HG03469 (cell line): ENCODE measurements around the gene COLEC12.

Source experiments
- ATAC-seq: cut with Tn5 transposase; IDR thresholded peaks from one replicate; pipeline ENCODE4 v1.9.1; 2021; ENCODE audit warnings: mild to moderate bottlenecking, moderate library complexity, moderate number of reproducible peaks; ENCODE audit not compliant: unreplicated experiment

The COLEC12 gene

DNA sequence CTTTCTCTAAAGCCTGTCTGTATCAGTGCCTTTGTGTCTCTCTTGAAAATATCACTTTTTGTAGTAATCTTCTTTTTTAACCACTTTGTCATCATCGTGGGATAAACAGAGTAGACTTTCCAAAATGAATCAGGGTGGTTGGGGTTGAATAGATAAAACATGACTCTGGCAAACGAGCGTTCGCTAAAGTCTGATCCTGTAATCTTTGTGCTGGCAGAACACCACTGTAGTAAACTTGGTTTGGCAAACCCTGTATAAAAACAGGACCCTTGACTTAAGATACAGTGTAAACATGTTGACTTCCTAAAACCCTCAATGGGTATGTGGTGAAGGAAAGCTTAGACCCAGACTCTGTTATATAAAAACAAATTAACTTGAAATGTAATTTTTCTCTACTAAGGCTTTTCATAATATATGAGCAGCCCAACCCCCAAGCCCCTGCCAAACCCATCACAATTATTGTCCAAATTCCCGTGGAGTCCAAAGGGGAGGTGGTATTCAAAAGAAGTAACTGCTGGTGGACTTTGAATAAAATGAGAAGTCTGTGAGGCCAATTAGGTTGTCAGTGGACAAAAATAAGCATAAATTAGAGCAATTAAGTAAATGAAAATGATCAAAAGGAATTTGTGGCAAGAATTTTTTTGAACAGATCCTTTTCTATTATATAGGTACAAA is 52.2 kb downstream of the COLEC12 start:
- ATAC-seq, result no peak

DNA sequence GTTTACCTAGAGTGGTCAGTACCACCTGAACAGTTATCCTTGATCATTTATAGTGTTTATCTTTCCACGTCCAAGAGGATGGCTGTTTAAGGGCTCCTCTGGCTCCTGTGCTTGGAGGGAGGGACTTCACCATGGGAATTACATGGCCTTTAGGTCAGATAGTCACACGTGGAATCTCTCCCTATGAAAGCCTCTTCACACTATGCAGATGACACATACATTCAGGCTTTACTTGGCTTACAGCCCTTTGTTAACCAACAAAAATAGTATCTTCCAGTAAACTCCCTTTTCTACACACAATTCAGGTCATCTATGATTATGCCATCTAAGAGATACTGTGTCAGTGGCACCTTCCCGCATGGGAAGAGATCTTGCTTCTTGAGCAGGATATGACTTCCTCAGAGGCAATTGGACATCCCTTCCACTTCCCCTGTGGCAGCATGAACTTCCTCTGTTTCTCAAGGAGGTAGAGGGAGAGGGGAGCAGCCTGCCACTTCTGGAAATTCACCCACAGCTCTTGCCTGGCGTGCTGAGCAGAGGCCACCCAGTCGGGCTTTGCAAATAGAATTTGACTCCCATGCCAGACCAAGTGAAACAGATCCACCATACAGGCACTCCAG is 53.5 kb downstream of the COLEC12 start:
- ATAC-seq, result no peak

DNA sequence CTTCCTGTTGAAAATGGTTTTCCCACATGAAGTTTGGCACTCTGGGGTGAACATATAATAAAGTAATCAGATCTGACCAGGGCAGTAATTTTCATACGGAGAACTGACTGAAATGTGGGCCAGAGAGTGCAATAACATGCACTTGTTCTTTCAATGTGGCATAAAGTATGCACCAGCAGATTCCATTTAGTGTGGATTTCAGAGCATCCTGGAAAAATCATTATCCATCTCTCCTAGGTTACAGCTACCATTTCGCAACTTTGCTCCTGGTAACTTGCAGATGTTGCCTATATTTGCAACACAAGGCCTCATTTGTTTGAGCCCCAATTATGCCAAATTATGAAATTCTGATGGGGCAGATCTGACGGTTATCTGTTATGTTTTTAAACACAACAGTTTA is 55.4 kb downstream of the COLEC12 start:
- no peak for ATAC-seq

DNA sequence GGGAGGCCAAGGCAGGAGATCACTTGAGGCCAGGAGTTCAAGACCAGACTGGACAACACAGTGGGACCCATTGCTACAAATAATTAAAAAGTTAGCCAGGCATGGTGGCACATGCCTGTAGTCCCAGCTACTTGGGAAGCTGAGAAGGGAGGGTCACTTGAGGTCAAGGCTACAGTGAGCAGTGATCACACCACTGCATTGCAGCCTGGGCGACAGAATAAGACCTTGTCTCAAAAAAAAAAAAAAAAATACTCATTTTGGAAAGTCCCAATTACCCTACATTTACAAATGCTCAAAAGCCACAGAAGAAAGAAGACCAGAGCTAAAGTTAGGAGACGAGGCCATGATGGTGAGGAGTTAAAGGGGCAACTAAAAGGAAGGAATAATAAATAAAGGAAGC is 61.9 kb downstream of the COLEC12 start:
- ATAC-seq, result no peak

DNA sequence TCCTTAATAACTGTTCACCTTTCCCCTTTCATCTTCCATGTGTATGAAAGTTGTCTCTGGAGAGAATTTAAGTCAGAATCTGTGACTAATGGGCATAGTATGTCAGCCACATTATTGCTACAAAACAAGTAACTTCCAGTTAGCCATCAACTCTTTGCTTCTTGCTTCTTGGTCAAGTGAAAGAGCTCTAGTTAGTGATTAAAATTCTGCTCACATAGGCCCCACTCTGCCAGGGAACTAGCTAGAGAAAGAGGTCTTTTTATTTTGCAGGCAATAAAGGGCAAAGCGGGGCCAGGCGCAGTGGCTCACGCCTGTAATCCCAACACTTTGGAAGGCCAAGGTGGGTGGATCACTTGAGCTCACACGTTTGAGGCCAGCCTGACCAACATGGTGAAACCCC is 64.6 kb downstream of the COLEC12 start:
- no peak for ATAC-seq

DNA sequence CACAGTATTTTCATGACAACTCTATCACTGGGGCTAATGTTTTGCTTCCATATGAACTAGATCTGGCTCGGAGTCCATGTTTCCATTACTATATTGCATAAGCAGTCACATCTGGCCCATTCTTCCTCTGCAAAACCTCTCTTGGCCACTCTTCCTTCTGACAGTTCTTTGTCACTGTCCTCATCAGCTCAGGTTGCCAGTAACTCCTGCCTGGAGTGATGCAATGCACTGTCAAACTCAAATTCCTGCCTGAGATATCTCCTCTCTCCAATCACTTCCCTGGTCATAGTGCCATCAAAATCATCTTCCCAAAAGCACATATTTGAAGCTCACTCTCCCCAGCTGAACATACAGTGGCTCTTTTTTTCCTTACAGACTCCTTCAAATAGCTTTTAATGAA is 66.1 kb downstream of the COLEC12 start:
- no peak for ATAC-seq

DNA sequence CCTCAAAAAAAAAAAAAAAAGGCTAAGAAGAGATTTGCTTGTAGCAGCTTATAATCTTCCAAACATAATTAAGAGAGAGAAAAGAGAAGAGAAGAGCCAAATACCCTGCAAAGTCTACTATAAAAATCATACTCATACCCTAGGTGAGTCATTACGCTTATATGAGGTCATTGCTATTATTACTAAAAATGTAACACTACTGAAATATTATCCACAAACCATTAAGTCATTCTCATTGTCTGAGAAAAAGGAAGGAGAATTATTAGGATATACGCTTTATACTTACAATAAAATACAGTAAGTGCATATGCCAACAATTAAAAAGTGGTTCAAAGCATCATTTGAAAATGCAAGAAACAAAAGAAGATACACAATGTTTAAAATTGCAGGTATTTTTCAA is 66.5 kb downstream of the COLEC12 start:
- no peak for ATAC-seq

DNA sequence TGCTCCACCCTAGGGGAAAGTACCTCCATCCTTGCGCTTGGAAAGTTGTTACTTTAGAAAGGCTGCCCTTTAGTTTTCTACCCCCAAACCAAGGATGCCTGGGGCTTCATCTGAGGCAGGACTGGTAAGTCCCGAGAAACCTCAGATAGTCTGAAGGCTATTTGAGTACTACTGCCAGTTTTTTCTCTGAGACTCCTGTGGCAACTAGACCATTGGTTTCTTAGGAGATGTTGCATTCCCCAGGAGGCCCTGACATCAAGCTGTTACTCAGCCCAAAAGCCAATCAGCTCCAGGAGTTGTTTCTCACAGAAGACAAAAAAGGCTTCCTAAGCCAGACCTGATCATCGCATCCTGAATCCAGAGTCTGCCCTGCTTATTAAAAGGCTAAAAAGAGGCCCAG is 67.2 kb downstream of the COLEC12 start:
- ATAC-seq, result no peak

DNA sequence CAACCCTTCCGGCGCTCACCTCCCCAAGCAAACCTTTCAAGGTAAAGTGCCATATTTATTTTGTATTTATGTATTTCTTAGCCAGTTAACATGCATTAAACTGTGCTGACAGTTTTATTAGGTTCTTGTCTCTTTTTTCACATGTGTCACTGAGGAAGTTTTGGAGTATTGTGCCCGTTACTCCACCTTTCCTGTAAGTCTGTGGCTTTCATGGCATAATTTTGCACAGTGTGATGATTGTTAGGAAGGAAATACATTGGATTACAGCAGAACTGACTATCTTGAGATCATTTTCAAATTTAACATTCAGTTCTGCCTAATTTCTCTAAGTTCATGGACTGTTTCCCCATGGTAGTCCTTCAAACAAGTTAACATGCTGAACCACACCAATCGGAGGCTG is 67.7 kb downstream of the COLEC12 start:
- no peak for ATAC-seq

DNA sequence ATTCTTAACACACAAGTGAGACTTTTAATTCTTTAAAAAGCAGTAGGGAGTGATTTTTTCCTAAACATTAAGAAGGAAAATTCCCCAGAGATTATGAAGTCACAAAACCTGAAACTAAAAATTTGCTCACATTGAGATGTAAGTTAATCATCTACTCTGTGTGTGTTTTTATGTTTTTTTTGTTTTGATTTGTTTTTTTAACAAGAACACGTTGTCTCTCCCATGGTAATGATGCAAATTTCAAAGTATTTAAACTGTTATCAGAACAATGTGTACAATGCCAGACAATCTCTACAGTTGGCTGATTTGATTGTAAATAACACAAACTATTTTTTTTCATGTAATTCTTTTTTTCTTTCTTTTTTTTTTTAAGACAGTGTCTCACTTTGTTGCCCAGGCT is 71.5 kb downstream of the COLEC12 start:
- no peak for ATAC-seq

DNA sequence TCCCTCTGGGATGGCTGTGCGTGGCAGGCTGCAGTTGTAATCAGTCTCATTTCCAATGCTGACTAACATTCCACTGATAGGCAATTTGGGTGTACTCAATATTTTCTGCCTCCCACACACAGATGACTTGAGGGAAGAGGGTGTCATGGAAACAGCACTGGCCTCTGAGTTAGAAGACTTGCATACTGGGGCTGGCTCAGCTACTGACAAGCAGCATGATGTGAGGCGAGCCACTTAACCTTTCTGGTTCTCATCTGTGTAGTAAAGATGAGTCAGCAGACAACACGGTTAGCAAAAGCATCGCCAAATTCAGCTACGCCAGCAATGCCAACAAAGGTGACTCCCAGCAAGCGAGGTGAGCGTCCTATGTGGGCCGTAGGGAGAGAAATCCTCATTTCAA is 73.5 kb downstream of the COLEC12 start:
- no peak for ATAC-seq

DNA sequence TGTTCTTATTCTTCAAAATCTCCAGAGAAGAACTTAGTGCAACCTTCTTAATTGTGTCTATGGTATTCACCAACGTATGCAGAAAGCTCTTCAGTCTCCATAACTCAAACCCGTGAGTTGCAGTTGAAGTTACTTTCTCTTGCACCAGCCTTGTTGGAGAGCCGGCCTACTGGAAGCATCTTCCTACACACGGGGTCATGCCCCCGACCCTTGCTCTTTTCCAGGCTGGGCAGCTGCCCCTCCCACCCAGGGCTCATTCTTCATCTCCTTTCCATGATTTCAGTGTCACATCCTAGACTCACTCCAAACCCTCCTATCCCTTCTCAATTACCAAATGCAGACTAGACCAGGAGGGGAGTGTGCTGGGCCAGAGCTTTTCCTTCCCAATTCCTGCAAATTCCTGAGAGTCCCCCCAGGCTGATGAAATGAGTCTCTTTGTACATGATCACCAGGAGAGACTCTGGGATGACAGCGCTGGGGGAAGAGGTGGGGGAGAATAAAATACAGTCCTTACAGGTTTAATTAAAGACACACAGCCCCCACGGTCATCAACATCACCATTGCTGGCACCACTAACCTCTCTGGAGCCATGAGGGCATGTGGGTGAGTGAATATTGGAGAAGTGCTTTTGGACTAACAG is 75.3 kb downstream of the COLEC12 start:
- ATAC-seq, result no peak

DNA sequence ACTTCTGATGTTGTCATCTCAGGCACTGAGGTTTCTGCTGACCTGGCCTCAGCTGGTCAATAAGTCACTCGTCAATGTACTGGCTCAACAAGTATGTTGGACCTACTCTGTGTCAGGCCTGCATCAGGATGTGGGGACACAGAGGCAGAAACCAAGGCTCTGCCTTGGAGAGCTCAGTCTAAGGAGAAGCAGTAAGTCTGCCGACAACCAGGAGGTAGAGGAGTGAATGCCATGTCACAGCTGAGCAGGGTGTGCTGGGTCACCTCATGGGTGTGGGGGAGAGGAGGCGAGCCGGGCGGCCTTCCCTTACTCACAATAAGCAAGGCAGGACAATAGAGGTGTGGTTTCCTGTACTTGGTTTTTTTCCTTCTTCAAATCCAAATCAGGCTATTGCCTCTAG is 75.8 kb downstream of the COLEC12 start:
- no peak for ATAC-seq

DNA sequence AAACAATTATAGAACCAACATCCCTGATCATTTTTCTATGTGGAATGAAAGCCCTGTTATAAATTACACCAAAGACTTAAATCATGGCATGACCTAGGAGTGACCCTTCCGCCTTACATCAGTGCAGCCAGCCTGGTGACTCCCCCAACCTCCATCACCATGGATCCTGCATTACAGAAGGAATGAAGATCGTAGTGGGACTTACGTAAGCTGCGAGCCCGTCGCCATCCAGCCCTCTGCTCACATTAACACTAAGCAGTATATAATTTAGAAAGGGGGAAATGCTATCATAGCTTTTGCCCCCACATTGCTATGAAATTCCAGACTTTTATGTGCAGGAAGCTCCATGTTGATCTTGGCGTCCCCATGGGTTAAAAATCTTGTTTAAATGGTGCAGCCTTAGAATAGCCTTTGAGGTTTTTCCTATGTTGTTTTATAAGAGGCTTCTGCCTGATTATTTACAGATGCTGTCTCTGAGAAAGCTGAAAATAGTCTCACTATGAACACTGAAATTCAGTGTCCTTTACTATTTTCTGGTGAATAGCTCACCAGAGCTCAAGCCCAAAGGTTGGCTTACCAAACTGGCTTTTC is 76.3 kb downstream of the COLEC12 start:
- no peak for ATAC-seq

DNA sequence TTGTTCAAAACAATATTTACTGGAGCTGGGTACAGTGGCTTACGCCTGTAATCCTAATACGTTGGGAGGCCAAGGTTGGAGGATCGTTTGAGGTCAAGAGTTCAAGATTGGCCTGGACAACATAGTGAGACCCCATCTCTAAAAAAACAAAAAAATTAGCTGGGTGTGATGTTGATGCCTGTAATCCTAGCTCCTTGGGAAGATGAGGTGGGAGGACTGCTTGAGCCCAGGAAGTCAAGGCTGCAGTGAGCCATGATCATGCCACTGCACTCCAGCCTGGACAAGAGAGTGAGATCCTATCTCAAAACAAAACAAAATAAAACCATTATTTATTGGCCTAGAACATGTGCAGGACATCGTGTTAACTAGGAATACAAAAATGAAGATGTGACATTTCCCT is 77.5 kb downstream of the COLEC12 start:
- no peak for ATAC-seq

DNA sequence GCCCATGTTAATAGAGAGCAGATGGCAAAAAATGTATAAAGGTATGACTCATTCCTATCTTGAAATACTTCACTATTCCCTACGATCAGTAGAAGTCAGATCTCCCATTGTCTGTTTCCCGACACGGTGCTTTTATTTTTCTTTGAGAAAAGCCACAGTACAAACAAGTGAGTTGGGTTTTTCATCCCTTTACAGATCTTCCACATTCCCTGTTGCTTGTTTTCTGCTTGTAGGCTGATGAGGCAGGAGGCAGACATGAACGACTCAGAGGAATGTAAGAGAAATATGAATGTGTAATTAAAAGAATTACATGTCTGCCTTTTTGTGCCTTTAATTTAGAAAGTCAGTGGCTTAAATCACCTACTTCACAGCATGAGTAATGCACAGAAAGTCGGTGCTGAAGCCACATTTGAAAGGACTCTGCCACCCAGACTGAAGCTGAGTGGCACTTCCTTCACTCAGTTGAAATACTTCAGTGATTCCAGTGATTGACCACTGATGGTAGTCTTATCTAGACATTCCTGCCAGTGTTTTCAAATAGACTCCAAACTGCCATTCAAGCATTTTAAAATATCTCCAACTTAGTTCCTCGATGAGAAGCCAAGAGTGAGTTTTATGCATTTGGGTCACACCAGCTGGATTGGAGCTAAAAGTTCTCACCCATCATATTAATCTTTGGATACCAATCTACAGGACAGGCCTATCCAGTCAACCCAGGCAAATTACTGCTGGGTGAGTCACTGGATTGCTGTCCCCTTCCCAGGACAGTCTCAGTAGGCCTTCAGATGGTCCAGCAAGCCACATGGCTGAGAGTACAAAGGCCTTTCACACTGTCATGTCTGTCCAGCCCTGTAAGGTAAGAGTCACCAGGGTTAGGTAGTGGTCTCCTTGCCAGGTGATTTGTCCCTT is 79.0 kb downstream of the COLEC12 start:
- no peak for ATAC-seq

DNA sequence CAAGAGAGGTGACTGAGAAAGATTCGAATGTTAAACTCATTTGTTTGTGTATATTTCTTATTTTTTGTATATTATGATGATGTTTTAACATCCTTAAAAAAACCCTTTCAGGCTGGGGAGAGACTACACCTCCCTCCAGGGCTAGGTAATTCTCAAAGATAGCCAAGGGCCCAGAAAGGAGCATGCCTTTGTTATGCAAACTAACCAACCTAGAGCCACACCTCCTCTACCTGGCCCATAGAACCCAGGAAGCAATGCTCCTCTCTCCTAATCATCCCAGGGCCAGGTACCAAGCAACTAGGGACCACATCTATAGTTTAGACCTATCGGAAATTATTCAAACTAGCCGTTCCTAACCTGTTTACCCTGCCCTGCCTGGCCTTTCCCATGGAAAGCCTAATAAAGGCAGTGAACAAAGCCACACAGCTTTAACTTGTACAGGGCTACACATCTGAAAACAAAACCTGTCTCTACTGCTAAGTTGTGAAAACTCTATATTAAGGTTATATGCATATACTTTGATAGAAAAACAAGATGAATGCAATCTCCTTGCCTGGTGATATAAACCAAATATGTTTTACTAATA is 79.7 kb downstream of the COLEC12 start:
- ATAC-seq, result no peak

DNA sequence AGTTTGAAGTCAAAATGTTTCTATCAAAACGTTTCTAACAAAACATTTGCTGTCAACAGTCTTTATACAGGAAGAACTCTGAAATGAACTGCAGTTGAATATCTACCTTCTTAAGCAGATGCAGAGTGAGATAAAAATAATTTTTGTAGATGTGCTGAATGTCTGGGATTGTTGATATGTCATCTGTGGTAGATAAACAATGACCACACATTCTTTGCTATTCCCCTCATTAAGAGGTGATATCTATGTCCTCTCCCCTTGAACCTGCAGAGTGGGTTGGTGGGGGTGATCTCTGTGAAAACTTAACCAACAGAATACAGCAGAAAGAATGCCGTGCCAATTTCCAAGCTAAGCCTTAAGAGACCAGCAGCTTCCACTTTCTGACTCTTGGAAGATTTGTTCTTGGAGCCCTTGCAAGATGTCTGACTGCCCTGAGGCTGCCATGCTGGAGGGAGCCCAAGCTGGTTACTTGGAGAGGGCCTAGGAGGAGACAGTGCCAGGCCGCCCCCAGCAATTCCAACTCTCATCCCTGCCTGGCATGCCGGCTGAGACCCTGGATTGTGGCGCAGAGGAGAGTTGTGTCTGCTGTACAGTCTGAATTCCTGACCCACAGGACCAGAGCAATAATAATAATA is 80.8 kb downstream of the COLEC12 start:
- ATAC-seq, result no peak

DNA sequence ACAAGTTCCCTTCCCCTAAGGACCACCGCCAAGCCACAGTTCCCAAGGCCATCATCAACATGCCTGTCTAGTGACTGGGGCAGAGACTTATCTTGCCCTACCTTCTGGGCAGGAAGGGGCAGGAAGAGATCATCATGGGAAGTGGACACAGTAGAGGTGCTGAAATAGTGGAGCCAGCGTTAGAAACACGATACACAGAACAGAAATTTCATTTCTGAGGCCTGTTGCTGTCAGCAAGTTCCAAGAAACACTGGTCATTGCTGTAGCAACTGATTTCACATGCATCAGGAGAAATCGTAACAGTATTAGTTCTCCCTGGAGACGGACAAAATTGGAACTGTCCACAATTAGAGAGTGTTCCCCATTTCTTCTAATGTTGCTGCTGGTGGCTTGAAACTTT is 83.0 kb downstream of the COLEC12 start:
- ATAC-seq, result no peak

DNA sequence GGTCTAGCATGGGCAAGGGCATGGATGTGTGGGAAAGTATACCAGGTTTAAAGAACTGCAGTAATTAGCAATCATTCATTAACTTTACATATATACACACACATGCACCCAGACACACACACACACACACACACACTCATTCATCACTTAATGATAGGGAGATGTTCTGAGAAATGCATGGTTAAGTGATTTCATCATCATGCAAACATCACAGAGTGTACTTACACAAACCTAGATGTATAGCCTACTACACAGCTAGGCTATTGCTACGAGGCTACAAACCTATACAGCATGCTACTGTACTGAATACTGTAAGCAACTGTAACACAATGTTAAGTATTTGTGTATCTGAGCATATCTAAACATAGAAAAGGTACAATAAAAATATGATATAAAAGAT is 83.6 kb downstream of the COLEC12 start:
- ATAC-seq, result no peak
